ENCODE results near the gene NUDT14.

DNA sequence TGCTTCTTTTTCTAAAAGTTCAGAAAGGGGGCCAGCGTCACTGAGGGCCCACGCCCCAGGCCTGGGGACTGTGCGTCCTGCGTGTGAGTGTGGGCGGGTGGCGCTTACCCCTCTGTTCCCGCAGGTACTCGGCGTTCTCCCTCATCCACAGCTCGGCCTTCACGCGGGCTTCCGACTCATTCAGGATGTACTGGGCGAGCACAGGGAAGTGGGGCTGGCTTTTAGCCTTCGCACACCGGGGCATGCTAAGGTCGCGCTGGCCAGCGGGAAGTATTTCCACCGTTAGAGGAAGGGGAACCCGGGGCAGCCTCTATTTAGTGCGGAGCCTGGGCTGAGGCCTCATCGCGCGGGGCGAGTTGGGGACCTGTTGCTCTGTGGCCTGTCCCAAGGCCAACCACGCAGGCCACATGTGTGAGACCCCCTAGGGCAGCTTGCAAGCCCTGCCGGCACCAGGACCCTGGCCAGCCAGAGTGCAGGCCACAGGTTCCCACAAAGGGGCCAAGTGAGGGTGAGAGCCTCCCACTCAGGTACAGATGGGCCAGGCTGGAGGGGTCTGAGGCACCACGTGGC is 38.0 kb upstream of the NUDT14 start:
- no peak for TF ChIP-seq CTCF (conservative IDR thresholded peaks at IDR 0.05)
- no peak for TF ChIP-seq EZH2 (IDR thresholded peaks at IDR 0.05; ENCODE audit: low read depth)
